MM.1S (cell line): ENCODE data around the gene SPECC1L.

Experiments
- DNase-seq: peaks from one replicate; pipeline ENCODE4 v3.0.0-alpha.2; 2015
- H2AFZ ChIP-seq: fragments of 300-600 bp; sonication (generic); 2 replicates; pipeline ENCODE4 v1.6.0; 2016; ENCODE audit warnings: antibody characterized with exemption, low read length
- H3F3A ChIP-seq: fragments of 300-600 bp; sonication (generic); 2 replicates; pipeline ENCODE4 v1.6.1; 2016; ENCODE audit warnings: mild to moderate bottlenecking, antibody characterized with exemption, low read length, moderate library complexity, mixed read lengths; ENCODE audit not compliant: insufficient read depth
- H3K27ac ChIP-seq: fragments of 300-600 bp; sonication (generic); 2 replicates; pipeline ENCODE4 v1.5.1; 2016; ENCODE audit warnings: mild to moderate bottlenecking, low read length
- H3K27me3 ChIP-seq: fragments of 300-600 bp; sonication (generic); replicated peaks from 2 replicates; pipeline ENCODE4 v1.6.0; 2016; ENCODE audit warnings: low read length; ENCODE audit not compliant: insufficient read depth
- H3K36me3 ChIP-seq: fragments of 300-600 bp; sonication (generic); replicated peaks from 2 replicates; pipeline ENCODE4 v1.6.1; 2016; ENCODE audit warnings: mild to moderate bottlenecking, low read length, mixed read lengths; ENCODE audit not compliant: insufficient read depth
- H3K4me1 ChIP-seq: fragments of 300-600 bp; sonication (generic); 2 replicates; pipeline ENCODE4 v1.6.1; 2016; ENCODE audit warnings: low read length, mixed read lengths
- H3K4me2 ChIP-seq: fragments of 300-600 bp; sonication (generic); 2 replicates; pipeline ENCODE4 v1.6.0; 2016; ENCODE audit warnings: low read depth, low read length
- H3K4me3 ChIP-seq: fragments of 300-600 bp; sonication (generic); 2 replicates; pipeline ENCODE4 v1.5.1; 2016; ENCODE audit warnings: low read length, mixed read lengths
- H3K79me2 ChIP-seq: fragments of 300-600 bp; sonication (generic); 2 replicates; pipeline ENCODE4 v1.6.1; 2016; ENCODE audit warnings: mixed run types, low read length, mixed read lengths
- H3K9ac ChIP-seq: fragments of 300-600 bp; sonication (generic); 2 replicates; pipeline ENCODE4 v1.6.1; 2016; ENCODE audit warnings: low read length, mixed read lengths
- H3K9me2 ChIP-seq: fragments of 300-600 bp; sonication (generic); replicated peaks from 2 replicates; pipeline ENCODE4 v1.6.1; 2016; ENCODE audit warnings: mild to moderate bottlenecking, low read length, mixed read lengths; ENCODE audit not compliant: insufficient read depth
- H3K9me3 ChIP-seq: fragments of 300-600 bp; sonication (generic); replicated peaks from 2 replicates; pipeline ENCODE4 v1.6.1; 2016; ENCODE audit warnings: mild to moderate bottlenecking, low read length, mixed read lengths; ENCODE audit not compliant: insufficient read depth
- H4K20me1 ChIP-seq: fragments of 300-600 bp; sonication (generic); 2 replicates; pipeline ENCODE4 v1.6.1; 2016; ENCODE audit warnings: mild to moderate bottlenecking, low read length, moderate library complexity, mixed read lengths; ENCODE audit not compliant: insufficient read depth
- CTCF ChIP-seq: fragments of 300-600 bp; sonication (generic); IDR thresholded peaks from 2 replicates; pipeline ENCODE4 v1.5.1; 2016; ENCODE audit warnings: antibody characterized with exemption, low read length, mixed read lengths
- EZH2 ChIP-seq: fragments of 300-600 bp; sonication (generic); optimal IDR thresholded peaks from 2 replicates; pipeline ENCODE3; 2017; ENCODE audit warnings: low read depth, mild to moderate bottlenecking, antibody characterized with exemption, low read length, mixed read lengths
- EZH2phosphoT487 ChIP-seq: fragments of 300-600 bp; sonication (generic); IDR thresholded peaks from 2 replicates; pipeline ENCODE4 v1.6.1; 2018; ENCODE audit warnings: antibody characterized with exemption, low read length

SPECC1L gene

GRCh38 chr22:24457894-24458420, 187.3 kb downstream of the SPECC1L start:
- no peak overlapping the region for H3K4me2 ChIP-seq
- no peak overlapping the region for H3K9ac ChIP-seq
- peaks cover 10% of the 10 kb centered on the region for H3F3A ChIP-seq
- H3K9me3 ChIP-seq, result no peaks in the 10 kb centered on the region
- TF ChIP-seq CTCF (no peak), EZH2phosphoT487 (no peak), EZH2 (no peak)
- H2AFZ ChIP-seq, result no peak overlapping the region
- H3K27me3 ChIP-seq, result no peaks in the 10 kb centered on the region
- no peaks in the 10 kb centered on the region for H3K9me2 ChIP-seq
- H3K4me3 ChIP-seq, result no peak overlapping the region
- H3K27ac ChIP-seq, result no peak overlapping the region
- DNase-seq, result no peak
- no peaks in the 10 kb centered on the region for H3K79me2 ChIP-seq
- peaks cover 17% of the 10 kb centered on the region for H3K4me1 ChIP-seq
- H3K36me3 ChIP-seq, result no peaks in the 10 kb centered on the region
- H4K20me1 ChIP-seq, result no peaks in the 10 kb centered on the region

GRCh38 chr22:24459911-24460310, 189.3 kb downstream of the SPECC1L start:
- Histone ChIP-seq H3K36me3 (no peaks in the 10 kb centered on the region), H2AFZ (0 out of 2 replicates have a peak overlapping the region, but pooled peaks have one; percentile 90), H3F3A (peaks cover 10% of the 10 kb centered on the region), H3K4me2 (peak overlapping the region; percentile 86; the same call in 1 of the 2 replicates), H3K27ac (peak overlapping the region; percentile 63; the same call in 1 of the 2 replicates), H3K4me1 (peaks cover 17% of the 10 kb centered on the region), H3K4me3 (no peak overlapping the region), H3K9me2 (no peaks in the 10 kb centered on the region), H3K79me2 (no peaks in the 10 kb centered on the region), H3K9ac (no peak overlapping the region), H3K27me3 (no peaks in the 10 kb centered on the region), H3K9me3 (no peaks in the 10 kb centered on the region), H4K20me1 (no peaks in the 10 kb centered on the region)
- no peak for DNase-seq
- TF ChIP-seq CTCF, result no peak
- TF ChIP-seq EZH2phosphoT487, result no peak
- no peak for TF ChIP-seq EZH2

- Histone ChIP-seq H3K9me3 (no peaks in the 10 kb centered on the region), H3K4me3 (peak overlapping the region; percentile 49), H3K4me2 (peak overlapping the region; percentile 86), H3K9me2 (no peaks in the 10 kb centered on the region), H3K27me3 (no peaks in the 10 kb centered on the region), H2AFZ (peak overlapping the region; percentile 90), H3K27ac (peak overlapping the region; percentile 63), H4K20me1 (no peaks in the 10 kb centered on the region), H3K4me1 (peaks cover 17% of the 10 kb centered on the region), H3F3A (peaks cover 10% of the 10 kb centered on the region), H3K36me3 (no peaks in the 10 kb centered on the region), H3K9ac (peak overlapping the region; percentile 41; the same call in 1 of the 2 replicates), H3K79me2 (no peaks in the 10 kb centered on the region)
- TF ChIP-seq EZH2 (no peak), EZH2phosphoT487 (no peak), CTCF (peak; percentile 39)
- peak; percentile 87 for DNase-seq
These were observed 189.9 kb downstream of the SPECC1L start for GRCh38 chr22:24460418-24461089.
